Brain microvascular endothelial cell (primary cell): ENCODE data around the gene HDGFL2.

Experiments used
- DNase-seq: peaks from one replicate; pipeline ENCODE4 v3.0.0-alpha.2; 2020
- H3K27ac ChIP-seq: fragments of 250-450 bp; sonication (Bioruptor Pico); 2 replicates; pipeline ENCODE4 v1.5.1; 2020; ENCODE audit warnings: mild to moderate bottlenecking, moderate library complexity
- H3K27me3 ChIP-seq: fragments of 250-450 bp; sonication (Bioruptor Pico); replicated peaks from 2 replicates; pipeline ENCODE4 v1.5.1; 2020; ENCODE audit warnings: mild to moderate bottlenecking
- H3K36me3 ChIP-seq: fragments of 250-450 bp; sonication (Bioruptor Pico); replicated peaks from 2 replicates; pipeline ENCODE4 v1.5.1; 2020; ENCODE audit warnings: mild to moderate bottlenecking
- H3K4me3 ChIP-seq: 2 replicates; pipeline ENCODE4 v1.5.1; 2011; ENCODE audit warnings: low read depth, mild to moderate bottlenecking, control low read depth, low read length, moderate library complexity
- CTCF ChIP-seq: IDR thresholded peaks from 2 replicates; pipeline ENCODE4 v1.5.1; 2011; ENCODE audit warnings: low read depth, mild to moderate bottlenecking, moderate library complexity, low read length, control low read depth, inconsistent platforms; ENCODE audit errors: missing control alignments
- in situ Hi-C: cut with HindIII; loops from 2 replicates; pipeline ENCODE4 v1.10.0; 2017; ENCODE audit warnings: low sequenced_read_pairs, low pct_ligation_motif_present

Gene HDGFL2

GRCh38 chr19:4529924-4530522 lies 57.9 kb downstream of the HDGFL2 start:
- no peak overlapping the region for H3K4me3 ChIP-seq

DNA sequence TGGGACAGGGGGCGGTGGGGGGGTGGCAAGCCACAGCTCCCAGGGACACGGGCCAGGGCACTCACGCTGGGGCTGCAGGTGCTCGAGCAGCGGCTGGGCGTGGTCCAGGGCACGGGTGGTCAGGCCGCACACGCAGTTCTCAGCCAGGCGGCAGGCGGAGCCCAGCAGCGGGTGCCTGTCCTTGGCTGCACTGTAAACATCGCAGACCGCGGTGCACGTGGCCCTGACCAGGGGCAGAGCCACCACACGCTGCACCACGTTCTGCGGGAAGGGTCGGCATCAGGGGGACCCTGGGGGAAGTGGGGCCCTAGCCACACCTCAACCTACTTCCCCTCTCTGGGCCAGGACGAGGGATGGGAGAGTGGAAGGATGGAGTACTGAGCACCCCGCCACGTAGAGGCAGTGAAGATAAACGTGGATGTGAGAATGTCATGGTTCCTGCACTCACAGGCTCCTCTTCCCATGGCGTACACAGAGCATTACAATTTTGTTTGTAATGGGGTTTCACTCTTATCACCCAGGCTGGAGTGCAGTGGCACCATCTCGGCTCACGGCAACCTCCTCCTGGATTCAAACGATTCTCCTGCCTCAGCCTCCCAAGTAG lies 59.6 kb downstream of the HDGFL2 start:
- in situ Hi-C loops = no loop called here
- TF ChIP-seq CTCF = no peak

More at GRCh38 chr19:4529924-4530522, 57.9 kb downstream of the HDGFL2 start:
- DNase-seq = no peak
- in situ Hi-C loops = no loop called here
- Histone ChIP-seq H3K36me3 (no peaks in the 10 kb centered on the region), H3K27me3 (peaks cover 3% of the 10 kb centered on the region), H3K27ac (no peak overlapping the region)
- TF ChIP-seq CTCF = no peak

GRCh38 chr19:4533334-4533733 lies 61.2 kb downstream of the HDGFL2 start:
- in situ Hi-C loops = no loop called here
- no peaks in the 10 kb centered on the region for H3K36me3 ChIP-seq
- H3K27me3 ChIP-seq = peaks cover 6% of the 10 kb centered on the region
- TF ChIP-seq CTCF = no peak
- H3K4me3 ChIP-seq = no peak overlapping the region
- no peak overlapping the region for H3K27ac ChIP-seq
- no peak for DNase-seq

More for the DNA sequence above, 59.6 kb downstream of the HDGFL2 start:
- DNase-seq = no peak
- no peak overlapping the region for H3K4me3 ChIP-seq
- no peak overlapping the region for H3K27ac ChIP-seq
- H3K36me3 ChIP-seq = no peaks in the 10 kb centered on the region
- H3K27me3 ChIP-seq = peaks cover 6% of the 10 kb centered on the region

DNA sequence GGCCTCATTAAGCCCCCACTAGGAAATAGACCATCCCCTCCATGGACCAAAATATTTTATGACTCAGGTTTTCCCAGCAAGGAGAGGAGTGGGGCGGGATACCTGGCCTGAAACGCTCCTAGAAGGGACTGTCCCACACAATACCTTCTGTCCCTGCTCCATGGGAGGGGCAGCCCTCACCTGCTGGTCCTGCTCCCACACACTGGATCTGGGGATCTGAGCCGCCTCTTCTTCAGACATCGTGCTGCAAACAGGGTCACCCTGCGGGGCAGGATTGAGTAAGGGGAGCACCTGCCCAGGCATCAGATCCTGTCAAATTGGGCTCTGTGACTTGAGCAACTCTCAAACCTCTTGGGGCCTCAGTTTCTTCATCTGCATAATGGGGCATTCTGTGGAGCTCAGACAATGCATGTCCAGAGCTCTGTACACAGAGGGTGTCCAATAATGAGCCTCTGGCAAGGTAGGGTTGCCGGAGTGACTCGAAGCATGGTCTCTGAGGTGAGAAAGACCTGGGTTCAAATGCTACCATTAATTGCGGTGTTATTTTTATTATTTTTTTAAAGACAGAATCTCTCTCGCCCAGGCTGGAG lies 61.8 kb downstream of the HDGFL2 start:
- no peak overlapping the region for H3K4me3 ChIP-seq
- H3K27me3 ChIP-seq = peaks cover 6% of the 10 kb centered on the region
- TF ChIP-seq CTCF = no peak
- DNase-seq = no peak
- in situ Hi-C loops = no loop called here
- no peaks in the 10 kb centered on the region for H3K36me3 ChIP-seq
- H3K27ac ChIP-seq = no peak overlapping the region

GRCh38 chr19:4534836-4535658 lies 63.0 kb downstream of the HDGFL2 start, which contains the start of gene PLIN5:
Gene PLIN5 (minus strand): TSS chr19:4535224. CDS start chr19:4534074, 1,150 bp downstream.
- Histone ChIP-seq H3K27me3 (peaks cover 6% of the 10 kb centered on the region), H3K27ac (no peak within 1 kb of the TSS), H3K36me3 (no peaks in the 10 kb centered on the region), H3K4me3 (no peak within 1 kb of the TSS)
- DNase-seq = peak; percentile 54
- no peak for TF ChIP-seq CTCF
- in situ Hi-C loops = no loop called here
